HG02588 (cell line): ENCODE results near the gene ARVCF.

Experiments used
- ATAC-seq: cut with Tn5 transposase; IDR thresholded peaks from one replicate; pipeline ENCODE4 v1.9.1; 2021; ENCODE audit warnings: mild to moderate bottlenecking, moderate library complexity; ENCODE audit not compliant: unreplicated experiment

The ARVCF gene

GRCh38 chr22:19964701-19965386, 51.8 kb downstream of the ARVCF start:
- ATAC-seq: no peak

GRCh38 chr22:19963863-19964642, 52.6 kb downstream of the ARVCF start:
- no peak for ATAC-seq

- ATAC-seq: no peak
Measured at GRCh38 chr22:19962909-19963806, 53.5 kb downstream of the ARVCF start.

GRCh38 chr22:19962246-19962908, 54.2 kb downstream of the ARVCF start:
- ATAC-seq: no peak

- ATAC-seq: no peak
Measured at GRCh38 chr22:19961868-19962245, 54.8 kb downstream of the ARVCF start.

- no peak for ATAC-seq
Measured at GRCh38 chr22:19961201-19961580, 55.4 kb downstream of the ARVCF start.

GRCh38 chr22:19960491-19961200, 56.0 kb downstream of the ARVCF start:
- ATAC-seq: no peak

GRCh38 chr22:19959587-19960490, 56.8 kb downstream of the ARVCF start:
- no peak for ATAC-seq

- no peak for ATAC-seq
Measured at GRCh38 chr22:19959043-19959586, 57.5 kb downstream of the ARVCF start.

GRCh38 chr22:19958083-19959042, 58.3 kb downstream of the ARVCF start:
- ATAC-seq: no peak

GRCh38 chr22:19957445-19957844, 59.2 kb downstream of the ARVCF start:
- ATAC-seq: no peak

- ATAC-seq: no peak
Measured at GRCh38 chr22:19955241-19956128, 61.1 kb downstream of the ARVCF start.

GRCh38 chr22:19951346-19951745, 65.3 kb downstream of the ARVCF start:
- no peak for ATAC-seq

- no peak for ATAC-seq
Measured at GRCh38 chr22:19948057-19948760, 68.4 kb downstream of the ARVCF start.

- ATAC-seq: no peak
Measured at GRCh38 chr22:19943082-19944026, 73.3 kb downstream of the ARVCF start.
